Urinary bladder (tissue), 4 donors: ENCODE measurements around the gene SMC6. TPM values are rescaled to one million over a fixed set of nuclear protein-coding genes. Genes with fewer than 3 reads are reported as not detected.

Source experiments
- DNase-seq: peaks from one replicate; pipeline ENCODE4 v3.0.0-alpha.2; 2015; ENCODE audit errors: extremely low spot score
- H3K27ac ChIP-seq: one replicate; pipeline ENCODE4 v1.5.1; 2013; ENCODE audit warnings: low read depth, mild to moderate bottlenecking, moderate library complexity
- H3K36me3 ChIP-seq: one replicate; pipeline ENCODE4 v1.6.1; 2013; ENCODE audit warnings: mild to moderate bottlenecking, moderate library complexity; ENCODE audit not compliant: insufficient read depth
- H3K4me1 ChIP-seq: one replicate; pipeline ENCODE4 v1.6.1; 2013; ENCODE audit warnings: mild to moderate bottlenecking, moderate library complexity; ENCODE audit not compliant: insufficient read depth
- H3K4me3 ChIP-seq: one replicate; pipeline ENCODE4 v1.5.1; 2013; ENCODE audit warnings: low read depth, low read length
- WGBS: extraction: QIAGEN DNeasy Blood & Tissue Kit; methylation state at CpG from one replicate; pipeline ENCODE4 v1.1.7; 2013; 5-methylcytosine and 5-hydroxymethylcytosine counted together
- polyA plus RNA-seq: library from polyadenylated mRNA; stranded (reverse); fragments of 200-250 nt; gene quantifications from one replicate; pipeline ENCODE4 v1.2.3, GENCODE V29; 2013
- total RNA-seq: library from RNA; depleted of rRNA; stranded (reverse); fragments of >200 nt; gene quantifications from one replicate; pipeline ENCODE4 v1.2.3, GENCODE V29; 2014
- donor health status: healthy with polysubstance abuse.
- donor health status: healthy.

SMC6 gene
- total and polyA plus RNA-seq, 2 donors: 7.6 to 50.0 TPM

- no peak overlapping the region for H3K27ac ChIP-seq
- H3K4me1 ChIP-seq: no peaks in the 10 kb centered on the region
- no peak for DNase-seq
- peaks cover under 1% of the 10 kb centered on the region for H3K36me3 ChIP-seq
- H3K4me3 ChIP-seq: no peak overlapping the region
Measured at GRCh38 chr2:17674817-17675216, 78.8 kb downstream of the SMC6 start.

GRCh38 chr2:17672583-17673317 is 80.9 kb downstream of the SMC6 start:
- H3K4me3 ChIP-seq: no peak overlapping the region
- no peaks in the 10 kb centered on the region for H3K4me1 ChIP-seq
- H3K27ac ChIP-seq: no peak overlapping the region
- H3K36me3 ChIP-seq: peaks cover 2% of the 10 kb centered on the region
- 84% methylated on average over 7 of the region's 7 CpGs for WGBS
- no peak for DNase-seq

- no peak overlapping the region for H3K27ac ChIP-seq
- no peak overlapping the region for H3K4me3 ChIP-seq
- no peaks in the 10 kb centered on the region for H3K4me1 ChIP-seq
- DNase-seq: no peak
- 77% methylated on average over 1 of the region's 1 CpG for WGBS
- H3K36me3 ChIP-seq: peaks cover 5% of the 10 kb centered on the region
Measured at GRCh38 chr2:17667898-17668297, 85.7 kb downstream of the SMC6 start.

GRCh38 chr2:17664534-17664933 is 89.1 kb downstream of the SMC6 start:
- 99% methylated on average over 1 of the region's 1 CpG for WGBS
- no peak for DNase-seq
- Histone ChIP-seq H3K27ac (no peak overlapping the region), H3K36me3 (peaks cover 2% of the 10 kb centered on the region), H3K4me3 (no peak overlapping the region), H3K4me1 (no peaks in the 10 kb centered on the region)

- DNase-seq: no peak
- Histone ChIP-seq H3K36me3 (peaks cover 2% of the 10 kb centered on the region), H3K27ac (no peak overlapping the region), H3K4me3 (no peak overlapping the region), H3K4me1 (no peaks in the 10 kb centered on the region)
- WGBS: 93% methylated on average over 1 of the region's 1 CpG
Measured at GRCh38 chr2:17662723-17663122, 90.9 kb downstream of the SMC6 start.

- Histone ChIP-seq H3K27ac (no peak overlapping the region), H3K36me3 (no peaks in the 10 kb centered on the region), H3K4me1 (no peaks in the 10 kb centered on the region), H3K4me3 (no peak overlapping the region)
- 92% methylated on average over 1 of the region's 1 CpG for WGBS
- DNase-seq: no peak
Measured at GRCh38 chr2:17661460-17661859, 92.2 kb downstream of the SMC6 start.

- Histone ChIP-seq H3K27ac (no peak overlapping the region), H3K4me1 (no peaks in the 10 kb centered on the region), H3K36me3 (no peaks in the 10 kb centered on the region), H3K4me3 (no peak overlapping the region)
- WGBS: 93% methylated on average over 4 of the region's 4 CpGs
- DNase-seq: no peak
Measured at GRCh38 chr2:17660219-17660618, 93.4 kb downstream of the SMC6 start.

- Histone ChIP-seq H3K4me1 (no peaks in the 10 kb centered on the region), H3K27ac (no peak overlapping the region), H3K4me3 (no peak overlapping the region), H3K36me3 (no peaks in the 10 kb centered on the region)
- DNase-seq: no peak
- WGBS: 84% methylated on average over 6 of the region's 6 CpGs
Measured at GRCh38 chr2:17658251-17658843, 95.3 kb downstream of the SMC6 start.

- Histone ChIP-seq H3K4me3 (no peak overlapping the region), H3K4me1 (no peaks in the 10 kb centered on the region), H3K36me3 (no peaks in the 10 kb centered on the region), H3K27ac (no peak overlapping the region)
- no peak for DNase-seq
- 99% methylated on average over 4 of the region's 4 CpGs for WGBS
Measured at GRCh38 chr2:17657759-17658158, 95.9 kb downstream of the SMC6 start.

GRCh38 chr2:17652681-17653394 is 100.8 kb downstream of the SMC6 start:
- H3K36me3 ChIP-seq: no peaks in the 10 kb centered on the region
- H3K4me1 ChIP-seq: no peaks in the 10 kb centered on the region
- H3K4me3 ChIP-seq: no peak overlapping the region
- 74% methylated on average over 9 of the region's 9 CpGs for WGBS
- H3K27ac ChIP-seq: no peak overlapping the region
- DNase-seq: no peak

- no peaks in the 10 kb centered on the region for H3K36me3 ChIP-seq
- H3K4me1 ChIP-seq: no peaks in the 10 kb centered on the region
- 98% methylated on average over 11 of the region's 11 CpGs for WGBS
- no peak overlapping the region for H3K27ac ChIP-seq
- no peak for DNase-seq
- no peak overlapping the region for H3K4me3 ChIP-seq
Measured at GRCh38 chr2:17649026-17649425, 104.6 kb downstream of the SMC6 start.

GRCh38 chr2:17648581-17648980 is 105.0 kb downstream of the SMC6 start:
- WGBS: 86% methylated on average over 1 of the region's 1 CpG
- H3K4me3 ChIP-seq: no peak overlapping the region
- H3K36me3 ChIP-seq: no peaks in the 10 kb centered on the region

GRCh38 chr2:17646838-17647701 is 106.5 kb downstream of the SMC6 start:
- no peak overlapping the region for H3K27ac ChIP-seq
- H3K36me3 ChIP-seq: no peaks in the 10 kb centered on the region
- WGBS: 49% methylated on average over 5 of the region's 5 CpGs
- DNase-seq: no peak
- H3K4me1 ChIP-seq: peaks cover 2% of the 10 kb centered on the region
- H3K4me3 ChIP-seq: no peak overlapping the region

More at GRCh38 chr2:17648581-17648980, 105.0 kb downstream of the SMC6 start:
- H3K27ac ChIP-seq: no peak overlapping the region
- no peaks in the 10 kb centered on the region for H3K4me1 ChIP-seq
- no peak for DNase-seq
